ENCODE measurements around the gene FRMD1. TPM values are rescaled to one million over a fixed set of nuclear protein-coding genes. Genes with fewer than 3 reads are reported as not detected.

FRMD1 gene
- total RNA-seq, 2 donors from 2014 or later: not detected

DNA sequence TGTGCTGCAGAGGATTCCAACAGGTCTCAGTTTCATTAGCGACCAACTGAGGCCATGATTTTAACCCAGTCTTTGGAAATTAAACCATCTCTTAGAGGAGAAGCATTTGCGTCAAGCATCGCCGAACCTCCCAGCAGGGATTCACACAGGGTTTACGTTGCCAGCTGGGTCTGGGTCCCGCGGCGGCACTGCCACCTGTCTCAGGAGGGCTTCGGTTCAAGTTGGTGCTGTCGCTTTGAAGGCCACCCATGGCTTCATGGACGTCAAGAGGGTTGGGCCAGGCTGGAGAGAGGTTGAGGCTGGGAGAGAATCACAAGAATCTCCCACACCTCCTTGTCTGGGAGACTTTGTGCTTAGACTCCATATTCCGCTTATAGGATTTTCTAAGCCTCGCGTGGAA lies 43.0 kb upstream of the FRMD1 start:
- 89 to 95% methylated on average over 14 of the region's 14 CpGs for WGBS, 2 donors
- TF ChIP-seq, protein P1, sequence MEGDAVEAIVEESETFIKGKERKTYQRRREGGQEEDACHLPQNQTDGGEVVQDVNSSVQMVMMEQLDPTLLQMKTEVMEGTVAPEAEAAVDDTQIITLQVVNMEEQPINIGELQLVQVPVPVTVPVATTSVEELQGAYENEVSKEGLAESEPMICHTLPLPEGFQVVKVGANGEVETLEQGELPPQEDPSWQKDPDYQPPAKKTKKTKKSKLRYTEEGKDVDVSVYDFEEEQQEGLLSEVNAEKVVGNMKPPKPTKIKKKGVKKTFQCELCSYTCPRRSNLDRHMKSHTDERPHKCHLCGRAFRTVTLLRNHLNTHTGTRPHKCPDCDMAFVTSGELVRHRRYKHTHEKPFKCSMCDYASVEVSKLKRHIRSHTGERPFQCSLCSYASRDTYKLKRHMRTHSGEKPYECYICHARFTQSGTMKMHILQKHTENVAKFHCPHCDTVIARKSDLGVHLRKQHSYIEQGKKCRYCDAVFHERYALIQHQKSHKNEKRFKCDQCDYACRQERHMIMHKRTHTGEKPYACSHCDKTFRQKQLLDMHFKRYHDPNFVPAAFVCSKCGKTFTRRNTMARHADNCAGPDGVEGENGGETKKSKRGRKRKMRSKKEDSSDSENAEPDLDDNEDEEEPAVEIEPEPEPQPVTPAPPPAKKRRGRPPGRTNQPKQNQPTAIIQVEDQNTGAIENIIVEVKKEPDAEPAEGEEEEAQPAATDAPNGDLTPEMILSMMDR (IDR thresholded peaks at IDR 0.05): no peak
- TF ChIP-seq POLR2A (IDR thresholded peaks at IDR 0.05): no peak

DNA sequence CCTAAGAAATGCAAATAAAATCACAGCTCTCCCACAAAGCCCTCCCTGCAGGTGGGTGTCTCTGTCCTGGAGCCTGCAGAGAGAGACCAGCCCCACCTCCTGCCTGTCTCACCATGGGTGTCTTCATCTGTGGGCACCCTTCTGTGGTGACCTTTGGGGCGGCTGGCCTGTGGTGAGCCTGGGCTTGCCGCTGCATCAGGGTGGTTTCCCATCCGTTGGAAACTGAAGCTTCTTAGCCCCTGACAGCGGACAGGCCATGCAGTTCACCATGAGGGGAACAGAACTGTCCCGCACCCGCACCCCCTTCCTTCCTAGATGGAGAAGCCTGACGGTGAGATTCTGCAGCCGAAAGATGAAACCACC lies 42.3 kb upstream of the FRMD1 start:
- ATAC-seq (no peak), DNase-seq (no peak)
- no peak for TF ChIP-seq POLR2A (IDR thresholded peaks at IDR 0.05)
- TF ChIP-seq, protein P1 (IDR thresholded peaks at IDR 0.05): no peak
- intact Hi-C loops (cut with DNase I): no loop called here
- Histone ChIP-seq H3K4me3 (no peak overlapping the region), H3K4me1 (no peaks in the 10 kb centered on the region), H3K27ac (no peak overlapping the region), H3K36me3 (replicated peaks in 1 of 2; ENCODE audit: insufficient read depth in 1 of 2, low read depth in 2 of 2) (no peaks in the 10 kb centered on the region), H3K9me3 (no peaks in the 10 kb centered on the region), H3K27me3 (no peaks in the 10 kb centered on the region)
- WGBS, 2 donors: 80 to 90% methylated on average over 8 of the region's 8 CpGs

More for the DNA sequence above, 43.0 kb upstream of the FRMD1 start:
- no peak overlapping the region for H3K4me3 ChIP-seq
- H3K27ac ChIP-seq: no peak overlapping the region
- intact Hi-C loops (cut with DNase I): no loop called here
- ATAC-seq (no peak), DNase-seq (no peak)
- H3K4me1 ChIP-seq: no peaks in the 10 kb centered on the region
- H3K9me3 ChIP-seq: no peaks in the 10 kb centered on the region
- no peaks in the 10 kb centered on the region for H3K27me3 ChIP-seq
- no peaks in the 10 kb centered on the region for H3K36me3 ChIP-seq (replicated peaks in 1 of 2; ENCODE audit: insufficient read depth in 1 of 2, low read depth in 2 of 2)

DNA sequence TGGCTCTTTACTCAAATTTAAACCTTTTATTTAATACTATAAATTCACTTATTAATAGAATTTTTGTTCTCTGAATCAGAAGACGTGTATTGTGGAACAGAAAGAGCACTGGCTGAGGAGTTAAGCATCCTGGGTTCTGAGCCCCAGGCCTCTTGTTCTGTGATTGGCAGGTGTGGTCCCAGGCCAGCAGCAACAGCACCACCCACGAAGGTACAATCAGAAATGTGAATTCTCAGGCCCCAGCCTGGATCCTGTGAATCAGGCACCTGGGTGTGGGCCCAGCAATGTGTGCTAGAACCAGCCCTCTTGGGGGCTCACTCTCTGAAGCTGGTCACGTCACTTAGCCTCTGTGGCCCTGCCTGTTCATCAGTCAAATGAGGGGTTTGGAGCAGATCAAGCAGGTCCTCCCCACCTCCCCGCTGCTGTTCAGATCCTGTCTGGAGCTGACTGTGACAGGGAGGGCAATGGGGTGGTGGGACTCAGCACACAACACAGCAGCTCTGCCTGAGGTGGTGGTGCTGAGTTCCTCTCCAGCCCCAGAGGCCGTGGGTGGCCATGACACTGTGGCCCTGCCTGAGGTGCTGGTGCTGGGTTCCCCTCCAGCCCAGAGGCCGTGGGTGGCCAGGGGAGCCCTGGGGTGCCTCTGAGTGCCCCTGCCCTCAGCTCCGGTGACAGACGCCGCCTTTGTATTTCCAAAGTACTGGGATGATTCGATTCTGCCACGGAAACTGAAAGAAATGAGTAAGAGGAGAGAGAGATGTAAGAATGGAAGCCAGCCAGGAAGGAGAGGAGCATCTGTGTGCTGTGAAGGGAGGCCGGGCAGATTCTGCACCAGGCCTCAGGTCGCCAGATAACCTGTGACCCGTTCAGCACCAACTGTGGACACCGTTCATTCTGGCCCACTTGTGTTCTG lies 41.6 kb upstream of the FRMD1 start:
- ATAC-seq: no peak
- Histone ChIP-seq H3K27ac (no peak overlapping the region), H3K4me3 (no peak overlapping the region), H3K9me3 (no peaks in the 10 kb centered on the region), H3K27me3 (no peaks in the 10 kb centered on the region), H3K36me3 (replicated peaks in 1 of 2; ENCODE audit: insufficient read depth in 1 of 2, low read depth in 2 of 2) (no peaks in the 10 kb centered on the region), H3K4me1 (no peaks in the 10 kb centered on the region)
- no peak for DNase-seq
- intact Hi-C loops (cut with DNase I): no loop called here
- WGBS, 2 donors: 79 to 85% methylated on average over 14 to 15 of the region's 15 CpGs
- TF ChIP-seq, protein P1 (IDR thresholded peaks at IDR 0.05): no peak
- no peak for TF ChIP-seq POLR2A (IDR thresholded peaks at IDR 0.05)

DNA sequence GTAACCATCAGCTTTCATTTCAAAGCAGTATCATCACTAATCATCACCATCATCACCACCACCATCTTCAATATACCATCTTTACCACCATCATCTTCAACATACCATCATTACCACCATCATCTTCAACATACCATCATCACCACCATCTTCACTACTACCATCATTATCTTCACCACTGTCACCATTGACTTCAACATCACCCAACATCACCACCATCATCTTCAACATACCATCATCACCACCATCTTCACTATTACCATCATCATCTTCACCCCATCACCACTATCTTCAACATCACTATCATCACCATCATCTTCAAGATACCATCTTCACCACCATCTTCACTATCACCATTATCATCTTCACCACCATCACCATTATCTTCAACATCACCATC lies 40.5 kb upstream of the FRMD1 start:
- Histone ChIP-seq H3K4me3 (no peak overlapping the region), H3K4me1 (no peaks in the 10 kb centered on the region), H3K27me3 (no peaks in the 10 kb centered on the region), H3K36me3 (replicated peaks in 1 of 2; ENCODE audit: insufficient read depth in 1 of 2, low read depth in 2 of 2) (no peaks in the 10 kb centered on the region), H3K9me3 (no peaks in the 10 kb centered on the region), H3K27ac (no peak overlapping the region)
- intact Hi-C loops (cut with DNase I): no loop called here
- DNase-seq: no peak
- TF ChIP-seq, protein P1 (IDR thresholded peaks at IDR 0.05): no peak
- no peak for TF ChIP-seq POLR2A (IDR thresholded peaks at IDR 0.05)
- no peak for ATAC-seq

DNA sequence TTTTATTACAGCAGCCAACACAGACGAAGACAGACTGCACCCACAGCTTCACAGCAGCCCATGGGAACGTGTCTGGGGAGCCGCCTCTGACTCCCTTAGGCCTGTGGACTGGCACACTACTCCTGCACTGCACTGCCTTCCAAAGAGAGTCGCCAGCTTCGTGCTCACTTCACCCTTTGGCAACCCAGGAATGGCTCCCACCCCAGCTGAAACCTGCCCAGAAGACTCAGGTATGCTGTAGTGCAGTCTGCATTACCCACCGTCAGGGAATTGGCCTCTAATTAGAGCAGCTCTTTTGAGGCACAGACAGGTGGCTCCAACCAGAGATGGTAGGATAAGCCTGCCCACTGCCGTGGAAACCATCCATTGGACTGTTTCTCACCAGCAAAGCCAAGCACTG lies 39.9 kb upstream of the FRMD1 start:
- no peaks in the 10 kb centered on the region for H3K27me3 ChIP-seq
- H3K36me3 ChIP-seq (replicated peaks in 1 of 2; ENCODE audit: insufficient read depth in 1 of 2, low read depth in 2 of 2): no peaks in the 10 kb centered on the region
- H3K9me3 ChIP-seq: no peaks in the 10 kb centered on the region
- no peak for DNase-seq
- no peak overlapping the region for H3K27ac ChIP-seq
- no peak for ATAC-seq
- intact Hi-C loops (cut with DNase I): no loop called here
- H3K4me3 ChIP-seq: no peak overlapping the region
- no peaks in the 10 kb centered on the region for H3K4me1 ChIP-seq
- WGBS, 2 donors: 68 to 81% methylated on average over 7 of the region's 7 CpGs
- TF ChIP-seq, protein P1 (IDR thresholded peaks at IDR 0.05): no peak
- no peak for TF ChIP-seq POLR2A (IDR thresholded peaks at IDR 0.05)
